Smooth muscle cell (in vitro differentiated cells): ENCODE results near the gene CADPS. TPM values are rescaled to one million over a fixed set of nuclear protein-coding genes. Genes with fewer than 3 reads are reported as not detected.

Source experiments
- DNase-seq: peaks from one replicate; lab custom pipeline; 2025; ENCODE audit not compliant: unreplicated experiment; lab: John Stamatoyannopoulos, UW
- H2AFZ ChIP-seq: fragments of 200-600 bp; sonication (generic); 2 replicates; pipeline ENCODE4 v1.6.0; 2016; ENCODE audit warnings: antibody characterized with exemption, low read depth, mild to moderate bottlenecking
- H3F3A ChIP-seq: fragments of 200-600 bp; sonication (generic); 2 replicates; pipeline ENCODE4 v1.6.0; 2017; ENCODE audit warnings: antibody characterized with exemption, low read depth
- H3K27ac ChIP-seq: fragments of 200-600 bp; sonication (generic); 2 replicates; pipeline ENCODE4 v1.5.1; 2016; ENCODE audit warnings: low read depth, mild to moderate bottlenecking
- H3K27me3 ChIP-seq: fragments of 200-600 bp; sonication (generic); 2 replicates; pipeline ENCODE4 v1.6.1; 2016; ENCODE audit warnings: low read depth, mild to moderate bottlenecking
- H3K36me3 ChIP-seq: fragments of 200-600 bp; sonication (generic); 2 replicates; pipeline ENCODE4 v1.5.1; 2016; ENCODE audit warnings: low read depth
- H3K4me1 ChIP-seq: fragments of 200-600 bp; sonication (generic); 2 replicates; pipeline ENCODE4 v1.5.1; 2016; ENCODE audit warnings: low read depth
- H3K4me2 ChIP-seq: fragments of 200-600 bp; sonication (generic); 2 replicates; pipeline ENCODE4 v1.6.0; 2016; ENCODE audit warnings: mild to moderate bottlenecking
- H3K4me3 ChIP-seq: fragments of 200-600 bp; sonication (generic); 2 replicates; pipeline ENCODE4 v1.5.1; 2016; ENCODE audit warnings: mild to moderate bottlenecking
- H3K79me2 ChIP-seq: fragments of 200-600 bp; sonication (generic); 2 replicates; pipeline ENCODE4 v1.6.0; 2016; ENCODE audit warnings: low read depth, mild to moderate bottlenecking
- H3K9ac ChIP-seq: fragments of 200-600 bp; sonication (generic); 2 replicates; pipeline ENCODE4 v1.6.0; 2016; ENCODE audit warnings: low read depth
- H3K9me3 ChIP-seq: fragments of 200-600 bp; sonication (generic); replicated peaks from 2 replicates; pipeline ENCODE4 v1.5.1; 2016; ENCODE audit warnings: low read depth
- H4K20me1 ChIP-seq: fragments of 200-600 bp; sonication (generic); 2 replicates; pipeline ENCODE4 v1.6.0; 2016; ENCODE audit warnings: low read depth
- CTCF ChIP-seq: fragments of 200-600 bp; sonication (generic); IDR thresholded peaks from 2 replicates; pipeline ENCODE4 v1.5.1; 2017; ENCODE audit warnings: borderline replicate concordance, mild to moderate bottlenecking, antibody characterized with exemption; ENCODE audit not compliant: insufficient read depth, poor library complexity, severe bottlenecking
- WGBS: methylation state at CpG from one replicate; pipeline ENCODE4 v1.1.7; 2016; ENCODE audit warnings: low lambda C conversion rate; 5-methylcytosine and 5-hydroxymethylcytosine counted together
- polyA plus RNA-seq: library from polyadenylated mRNA; unstranded; fragments of >200 nt; fragmentation: Nextera tagmentation; extraction: Ambion mirVana; gene quantifications from 2 replicates; pipeline ENCODE4 v1.2.1, GENCODE V29; 2016
- total RNA-seq: library from RNA; depleted of rRNA; stranded (reverse); fragments of >200 nt; gene quantifications from 2 replicates; pipeline ENCODE4 v1.2.3, GENCODE V29; 2014

CADPS gene
- total and polyA plus RNA-seq, 2 experiments from 2014 or later, result 4.4 to 38.4 TPM

GRCh38 chr3:62811119-62811518 is 64.1 kb downstream of the CADPS start:
- Histone ChIP-seq H3K4me2 (no peak overlapping the region), H3K27me3 (no peaks in the 10 kb centered on the region), H3K9me3 (no peaks in the 10 kb centered on the region), H3K9ac (no peak overlapping the region), H3F3A (no peaks in the 10 kb centered on the region), H4K20me1 (no peaks in the 10 kb centered on the region), H3K27ac (no peak overlapping the region), H3K4me1 (no peaks in the 10 kb centered on the region), H3K4me3 (no peak overlapping the region), H3K79me2 (no peaks in the 10 kb centered on the region), H2AFZ (no peak overlapping the region), H3K36me3 (no peaks in the 10 kb centered on the region)
- TF ChIP-seq CTCF, result no peak
- DNase-seq, result no peak

- Histone ChIP-seq H3K27ac (no peak overlapping the region), H3F3A (no peaks in the 10 kb centered on the region), H3K36me3 (no peaks in the 10 kb centered on the region), H3K27me3 (no peaks in the 10 kb centered on the region), H2AFZ (no peak overlapping the region), H3K4me2 (no peak overlapping the region), H3K9ac (no peak overlapping the region), H3K4me1 (peaks cover 13% of the 10 kb centered on the region), H4K20me1 (no peaks in the 10 kb centered on the region), H3K4me3 (no peak overlapping the region), H3K79me2 (no peaks in the 10 kb centered on the region), H3K9me3 (no peaks in the 10 kb centered on the region)
- WGBS, result 60% methylated on average over 1 of the region's 1 CpG
- DNase-seq, result no peak
- TF ChIP-seq CTCF, result no peak
Observed at GRCh38 chr3:62809369-62809768, 65.8 kb downstream of the CADPS start.

- no peak overlapping the region for H3K4me3 ChIP-seq
- 79% methylated on average over 2 of the region's 2 CpGs for WGBS
- H3F3A ChIP-seq, result no peaks in the 10 kb centered on the region
- no peaks in the 10 kb centered on the region for H3K27me3 ChIP-seq
- no peak overlapping the region for H2AFZ ChIP-seq
- no peak for TF ChIP-seq CTCF
- H3K4me2 ChIP-seq, result no peak overlapping the region
- no peaks in the 10 kb centered on the region for H3K9me3 ChIP-seq
- no peak overlapping the region for H3K9ac ChIP-seq
- H4K20me1 ChIP-seq, result no peaks in the 10 kb centered on the region
- peaks cover 15% of the 10 kb centered on the region for H3K4me1 ChIP-seq
- no peak for DNase-seq
- no peaks in the 10 kb centered on the region for H3K36me3 ChIP-seq
- no peaks in the 10 kb centered on the region for H3K79me2 ChIP-seq
- no peak overlapping the region for H3K27ac ChIP-seq
Observed at GRCh38 chr3:62805580-62806277, 69.5 kb downstream of the CADPS start.

- Histone ChIP-seq H3K36me3 (no peaks in the 10 kb centered on the region), H3K27ac (no peak overlapping the region), H3K4me3 (no peak overlapping the region), H2AFZ (no peak overlapping the region), H3K4me1 (peaks cover 15% of the 10 kb centered on the region), H3K27me3 (no peaks in the 10 kb centered on the region), H3K79me2 (no peaks in the 10 kb centered on the region), H3K4me2 (no peak overlapping the region), H3F3A (no peaks in the 10 kb centered on the region), H3K9me3 (no peaks in the 10 kb centered on the region), H4K20me1 (no peaks in the 10 kb centered on the region), H3K9ac (no peak overlapping the region)
- WGBS, result 84% methylated on average over 5 of the region's 5 CpGs
- no peak for DNase-seq
- no peak for TF ChIP-seq CTCF
Observed at GRCh38 chr3:62805106-62805505, 70.1 kb downstream of the CADPS start.
